ENCODE results near the gene S100A4.

DNA sequence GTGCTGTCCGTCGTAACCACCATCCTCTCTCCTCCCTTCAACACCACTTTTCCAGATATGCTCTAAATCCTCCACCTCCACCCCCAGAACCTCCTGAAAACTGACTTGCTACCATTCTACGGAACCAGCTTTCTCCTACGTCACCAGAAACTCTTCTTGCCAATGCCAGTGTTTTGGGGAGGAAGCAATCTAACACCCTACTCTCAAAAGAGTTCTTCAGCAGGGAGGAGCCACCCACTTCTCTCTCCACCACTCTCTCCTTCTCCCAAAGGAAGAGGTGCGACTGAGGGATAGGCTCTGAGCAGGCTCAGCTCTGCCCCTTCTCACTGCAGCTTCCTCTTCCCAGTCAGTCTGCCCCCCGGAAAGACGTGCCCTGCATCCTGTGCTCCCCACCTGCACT is 26.1 kb upstream of the S100A4 start:
- TF ChIP-seq, protein P1, sequence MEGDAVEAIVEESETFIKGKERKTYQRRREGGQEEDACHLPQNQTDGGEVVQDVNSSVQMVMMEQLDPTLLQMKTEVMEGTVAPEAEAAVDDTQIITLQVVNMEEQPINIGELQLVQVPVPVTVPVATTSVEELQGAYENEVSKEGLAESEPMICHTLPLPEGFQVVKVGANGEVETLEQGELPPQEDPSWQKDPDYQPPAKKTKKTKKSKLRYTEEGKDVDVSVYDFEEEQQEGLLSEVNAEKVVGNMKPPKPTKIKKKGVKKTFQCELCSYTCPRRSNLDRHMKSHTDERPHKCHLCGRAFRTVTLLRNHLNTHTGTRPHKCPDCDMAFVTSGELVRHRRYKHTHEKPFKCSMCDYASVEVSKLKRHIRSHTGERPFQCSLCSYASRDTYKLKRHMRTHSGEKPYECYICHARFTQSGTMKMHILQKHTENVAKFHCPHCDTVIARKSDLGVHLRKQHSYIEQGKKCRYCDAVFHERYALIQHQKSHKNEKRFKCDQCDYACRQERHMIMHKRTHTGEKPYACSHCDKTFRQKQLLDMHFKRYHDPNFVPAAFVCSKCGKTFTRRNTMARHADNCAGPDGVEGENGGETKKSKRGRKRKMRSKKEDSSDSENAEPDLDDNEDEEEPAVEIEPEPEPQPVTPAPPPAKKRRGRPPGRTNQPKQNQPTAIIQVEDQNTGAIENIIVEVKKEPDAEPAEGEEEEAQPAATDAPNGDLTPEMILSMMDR (IDR thresholded peaks at IDR 0.05), result no peak
- no peak for TF ChIP-seq POLR2A (IDR thresholded peaks at IDR 0.05)
